Measurements from ENCODE around the gene MBNL1. TPM values are rescaled to one million over a fixed set of nuclear protein-coding genes. Genes with fewer than 3 reads are reported as not detected.

Gene MBNL1
- total and polyA plus RNA-seq, 2 of the 4 experiments (the other 2 are of a cell fraction): 127 to 664 TPM

GRCh38 chr3:152287898-152288576 is 19.3 kb downstream of the MBNL1 start:
- no peak overlapping the region for H4K91ac ChIP-seq (ENCODE audit: insufficient read depth, low read depth, low read length)
- H4K8ac ChIP-seq (ENCODE audit: low read depth in 2 of 2, low read length in 2 of 2): no peak overlapping the region
- H3K4ac ChIP-seq (ENCODE audit: low read depth, low read length): no peak overlapping the region
- TF ChIP-seq USF2 (IDR thresholded peaks at IDR 0.05; ENCODE audit: low read depth, low read length): no peak
- no peak overlapping the region for H2BK15ac ChIP-seq (ENCODE audit: low read depth, low read length)
- ChIA-PET CTCF (no interaction called here), POLR2A (ENCODE audit: unreplicated experiment) (no interaction called here)
- H4K5ac ChIP-seq (ENCODE audit: low read depth, low read length): no peak overlapping the region
- H3K27ac ChIP-seq (ENCODE audit: insufficient read depth, low read length): no peak overlapping the region
- no peak overlapping the region for H2BK120ac ChIP-seq (ENCODE audit: low read depth, low read length)
- no peak overlapping the region for H2AK5ac ChIP-seq (ENCODE audit: low read depth, low read length)
- H3K4me3 ChIP-seq (ENCODE audit: insufficient read depth, low read depth, low read length): no peak overlapping the region
- in situ Hi-C loops (cut with MboI; ENCODE audit: low sequenced_read_pairs): no loop called here
- intact Hi-C loops (cut with micrococcal nuclease): no loop called here
- H2AFZ ChIP-seq (replicated peaks; ENCODE audit: low read length, poor library complexity): no peak overlapping the region
- H3K9ac ChIP-seq (ENCODE audit: low read depth, low read length): no peak overlapping the region
- peak overlapping the region; percentile 8; the same call in 1 of the 2 replicates for H3K23ac ChIP-seq (ENCODE audit: low read depth, low read length)
- ATAC-seq (ENCODE audit: low read depth): no peak
- no peak overlapping the region for H3K14ac ChIP-seq (replicated peaks; ENCODE audit: low read depth, low read length)
- H3K79me1 ChIP-seq (ENCODE audit: low read depth in 1 of 2, low read length in 2 of 2): peaks cover 0 to 31% of the 10 kb centered on the region in 2 experiments; a peak in 2 of 4 replicates
- peak; percentile 46 for DNase-seq
- H3K9me1 ChIP-seq (ENCODE audit: insufficient read depth, low read length): peaks cover 11% of the 10 kb centered on the region
- peaks cover 68% of the 10 kb centered on the region for H4K20me1 ChIP-seq (ENCODE audit: insufficient read depth, low read length)
- no peak overlapping the region for H3K56ac ChIP-seq (ENCODE audit: extremely low read depth, insufficient read depth, low read length)
- WGBS, 2 experiments (ENCODE audit: extremely low coverage in 2 of 2, insufficient read length in 1 of 2): no CpG with 5 or more reads among the region's 6 CpGs
- no peaks in the 10 kb centered on the region; the same call in 1 of the 2 replicates for H3K36me3 ChIP-seq (ENCODE audit: control insufficient read depth, insufficient read depth, low read length)
- H3K27me3 ChIP-seq (ENCODE audit: control insufficient read depth, insufficient read depth, low read length): no peaks in the 10 kb centered on the region
- peaks cover 9% of the 10 kb centered on the region for H3K4me1 ChIP-seq (ENCODE audit: control insufficient read depth, insufficient read depth, low read length)
- no peak overlapping the region for H2BK20ac ChIP-seq (ENCODE audit: low read depth, low read length)
- peak overlapping the region; percentile 7; the same call in 1 of the 2 replicates for H3K4me2 ChIP-seq (ENCODE audit: low read depth, low read length)
- no peaks in the 10 kb centered on the region for H3K9me3 ChIP-seq (ENCODE audit: control insufficient read depth, insufficient read depth, low read length)
- no peak overlapping the region for H3K18ac ChIP-seq (ENCODE audit: low read depth, low read length)
- dilution Hi-C loops (cut with HindIII; ENCODE audit: low sequenced_read_pairs, unreplicated experiment): no loop called here
- peak overlapping the region; percentile 26 for H2BK5ac ChIP-seq (ENCODE audit: low read depth, low read length, poor library complexity, severe bottlenecking)
- no TSS peak for BruUV-seq (replicated peaks)
- H2AK9ac ChIP-seq (replicated peaks; ENCODE audit: low read depth, low read length, poor library complexity): no peak overlapping the region
